ENCODE measurements around the gene RGS16.

The RGS16 gene

GRCh38 chr1:182584746-182585145, 19.4 kb downstream of the RGS16 start:
- DNase-seq (ENCODE audit: low read depth, low spot score) = no peak

DNA sequence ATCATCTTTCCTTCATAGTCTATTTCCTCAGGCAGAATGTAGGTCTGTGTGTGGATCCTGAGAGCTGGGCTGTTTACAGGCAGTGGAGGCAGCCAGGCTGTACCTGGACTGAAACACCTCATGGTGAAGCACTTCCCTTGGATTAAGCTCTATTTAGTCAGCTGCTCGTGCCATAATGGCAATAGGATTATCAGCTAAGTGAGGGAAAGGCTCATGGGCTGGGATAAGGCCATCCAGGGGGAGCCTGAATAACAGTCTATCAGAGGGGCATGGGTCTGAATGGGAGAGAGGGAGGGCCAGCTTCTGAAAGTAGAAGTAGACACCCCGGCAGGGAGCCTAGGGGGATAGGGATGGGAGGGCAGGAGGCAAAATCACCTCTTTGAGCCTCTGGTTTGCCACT, 23.5 kb downstream of the RGS16 start:
- no peak for DNase-seq (ENCODE audit: low read depth, low spot score)

GRCh38 chr1:182575540-182576149, 28.5 kb downstream of the RGS16 start:
- no peak for DNase-seq (ENCODE audit: low read depth, low spot score)

- no peak for DNase-seq (ENCODE audit: low read depth, low spot score)
Measured at GRCh38 chr1:182574156-182574555, 30.0 kb downstream of the RGS16 start.

- no peak for DNase-seq (ENCODE audit: low read depth, low spot score)
Measured at GRCh38 chr1:182570611-182570970, 33.6 kb downstream of the RGS16 start.

GRCh38 chr1:182569939-182570610, 34.1 kb downstream of the RGS16 start:
- no peak for DNase-seq (ENCODE audit: low read depth, low spot score)

DNA sequence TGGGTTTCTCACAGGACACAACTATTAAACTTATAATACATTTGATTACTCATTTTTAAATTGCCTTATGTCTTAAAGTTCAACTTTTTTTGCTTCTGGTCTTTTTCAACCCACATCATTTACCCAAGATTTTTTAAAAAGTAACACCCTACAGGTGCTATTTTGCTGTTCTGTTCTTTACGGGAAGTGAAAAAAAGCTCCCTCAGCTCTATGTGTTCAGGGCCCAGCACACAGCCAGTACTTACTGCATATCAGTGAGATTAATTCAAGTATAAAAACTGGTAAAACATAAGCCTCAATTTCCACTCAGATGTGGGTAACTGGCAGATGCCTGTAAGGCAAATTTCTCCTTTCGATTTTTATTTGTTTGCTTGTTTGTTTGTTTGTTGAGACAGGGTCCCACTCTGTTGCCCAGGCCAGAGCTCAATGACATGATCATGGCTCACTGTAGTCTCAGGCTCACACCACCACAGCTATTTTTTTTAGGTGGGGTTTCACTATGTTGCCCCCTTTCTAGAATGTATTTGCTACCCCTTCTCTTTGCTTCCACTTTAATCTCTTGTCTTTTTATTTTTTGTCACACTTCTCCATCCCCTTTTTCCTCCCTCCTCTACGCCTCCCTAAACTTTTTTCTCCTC, 35.4 kb downstream of the RGS16 start:
- no peak for DNase-seq (ENCODE audit: low read depth, low spot score)

- DNase-seq (ENCODE audit: low read depth, low spot score) = no peak
Measured at GRCh38 chr1:182567629-182568028, 36.6 kb downstream of the RGS16 start.

GRCh38 chr1:182565537-182565936, 38.7 kb downstream of the RGS16 start:
- no peak for DNase-seq (ENCODE audit: low read depth, low spot score)

- no peak for DNase-seq (ENCODE audit: low read depth, low spot score)
Measured at GRCh38 chr1:182564406-182565004, 39.7 kb downstream of the RGS16 start.

- DNase-seq (ENCODE audit: low read depth, low spot score) = no peak
Measured at GRCh38 chr1:182563095-182563494, 41.1 kb downstream of the RGS16 start.

GRCh38 chr1:182561456-182561855, 42.7 kb downstream of the RGS16 start:
- DNase-seq (ENCODE audit: low read depth, low spot score) = no peak

DNA sequence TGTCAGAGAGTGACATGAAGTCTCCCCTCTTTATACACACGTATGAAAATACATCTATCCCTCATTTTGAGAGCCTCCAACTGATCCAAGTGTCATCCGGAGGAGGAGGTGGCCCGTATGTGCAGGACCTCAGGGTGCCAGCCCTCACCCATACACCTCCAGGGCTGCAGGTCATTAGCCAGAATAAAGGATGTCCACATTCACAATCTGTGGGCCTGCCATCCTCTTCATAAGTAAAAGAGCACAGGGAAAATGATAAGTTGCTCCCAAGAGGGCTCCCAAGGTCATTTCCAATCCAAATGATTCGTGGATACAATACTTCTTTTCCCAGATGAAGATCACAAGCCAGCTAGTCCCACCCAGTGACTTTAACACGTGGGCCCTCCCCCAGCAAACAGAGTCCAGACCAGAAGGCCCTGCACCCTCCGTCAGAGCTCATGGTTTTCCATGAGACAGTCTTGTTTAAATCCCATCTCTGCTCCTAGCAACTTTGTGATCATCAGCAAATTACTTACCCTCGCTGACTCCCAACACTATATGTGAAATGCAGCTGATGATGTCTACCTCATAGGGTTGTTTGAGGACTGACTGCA, 43.7 kb downstream of the RGS16 start:
- no peak for DNase-seq (ENCODE audit: low read depth, low spot score)

DNA sequence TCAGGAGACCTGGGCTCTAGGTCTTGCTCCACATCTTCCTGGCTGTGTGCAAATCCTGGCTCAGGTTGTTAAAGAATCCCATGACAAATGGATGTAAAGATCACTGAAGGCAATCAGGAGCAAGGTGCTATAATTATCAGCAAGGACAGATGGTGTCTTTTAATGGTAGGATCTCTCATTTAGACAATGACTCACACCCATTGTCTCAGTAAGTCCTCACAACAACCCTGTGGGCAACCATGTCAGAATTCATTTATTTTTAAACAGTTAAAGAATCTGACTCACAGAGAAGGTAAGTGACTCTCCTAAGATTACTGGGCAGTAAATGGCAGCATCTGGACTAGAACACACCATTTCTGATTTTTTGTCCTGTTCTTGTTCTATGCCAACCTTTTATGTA, 47.9 kb downstream of the RGS16 start:
- DNase-seq (ENCODE audit: low read depth, low spot score) = no peak

DNA sequence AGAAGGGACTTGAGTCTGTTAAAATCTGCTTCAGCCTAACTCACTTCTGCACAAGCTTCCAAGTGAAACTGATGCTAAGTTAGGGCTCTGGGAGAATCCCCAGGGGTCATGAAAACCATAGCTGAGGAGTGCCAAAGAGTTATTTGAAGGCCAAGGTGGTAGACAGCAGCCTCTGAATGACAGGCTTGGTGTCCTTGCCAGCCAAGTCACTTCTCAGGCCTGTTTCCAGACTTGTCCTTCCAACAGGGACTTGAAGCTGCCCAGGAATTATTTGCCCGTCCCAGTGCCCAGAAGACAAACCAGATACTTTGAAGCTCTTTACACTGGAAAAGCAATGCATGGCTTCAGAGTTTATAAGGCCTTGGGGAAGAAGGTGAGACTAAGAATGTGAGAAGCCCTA, 48.7 kb downstream of the RGS16 start:
- no peak for DNase-seq (ENCODE audit: low read depth, low spot score)

- DNase-seq (ENCODE audit: low read depth, low spot score) = no peak
Measured at GRCh38 chr1:182552527-182552926, 51.7 kb downstream of the RGS16 start.

GRCh38 chr1:182549811-182550210, 54.4 kb downstream of the RGS16 start:
- DNase-seq (ENCODE audit: low read depth, low spot score) = no peak

DNA sequence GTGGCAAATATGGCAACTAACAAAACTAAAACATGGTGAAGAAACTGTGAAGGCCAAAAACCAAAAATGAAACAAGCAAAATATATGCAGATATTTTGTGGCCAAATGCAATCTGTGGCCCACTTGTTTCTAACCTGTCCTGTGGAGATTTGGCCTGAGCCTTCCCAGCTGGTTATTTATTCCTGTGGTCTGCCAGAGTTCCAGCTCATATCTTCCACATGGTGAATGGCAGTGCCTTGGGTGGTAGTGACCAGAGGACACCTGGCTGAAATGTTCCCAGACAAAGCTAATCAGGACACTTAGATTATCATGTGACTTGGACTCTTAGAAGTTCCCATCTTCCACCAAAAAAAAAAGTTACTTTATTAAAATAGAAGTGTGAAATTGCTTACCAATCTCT, 54.8 kb downstream of the RGS16 start:
- no peak for DNase-seq (ENCODE audit: low read depth, low spot score)
